Tibial nerve (tissue), 4 donors: ENCODE data around the gene HAUS7.

Experiments
- EP300 ChIP-seq, 2 donors: sonication (generic); formaldehyde crosslinking; IDR thresholded peaks; one replicate each; pipeline ENCODE4 v1.6.1; 2017; ENCODE audit warnings: antibody characterized with exemption in 2 of 2, mild to moderate bottlenecking in 1 of 2
- POLR2A ChIP-seq, 2 donors: fragments of 450-650 bp; IDR thresholded peaks; one replicate each; pipeline ENCODE4 v1.6.1; 2017; ENCODE audit warnings: antibody characterized with exemption in 2 of 2, mild to moderate bottlenecking in 2 of 2, moderate library complexity in 2 of 2
- TF ChIP-seq, protein P1 (sequence below), 5 experiments: fragments of 200-600 bp in 3 of 5; fragments of 450-650 bp in 2 of 5; sonication (generic) in 3 of 5; IDR thresholded peaks; one replicate each; pipeline ENCODE4 v1.5.1; 2016 to 2019; ENCODE audit warnings: antibody characterized with exemption in 5 of 5, mild to moderate bottlenecking in 3 of 5, moderate library complexity in 2 of 5

DNA sequence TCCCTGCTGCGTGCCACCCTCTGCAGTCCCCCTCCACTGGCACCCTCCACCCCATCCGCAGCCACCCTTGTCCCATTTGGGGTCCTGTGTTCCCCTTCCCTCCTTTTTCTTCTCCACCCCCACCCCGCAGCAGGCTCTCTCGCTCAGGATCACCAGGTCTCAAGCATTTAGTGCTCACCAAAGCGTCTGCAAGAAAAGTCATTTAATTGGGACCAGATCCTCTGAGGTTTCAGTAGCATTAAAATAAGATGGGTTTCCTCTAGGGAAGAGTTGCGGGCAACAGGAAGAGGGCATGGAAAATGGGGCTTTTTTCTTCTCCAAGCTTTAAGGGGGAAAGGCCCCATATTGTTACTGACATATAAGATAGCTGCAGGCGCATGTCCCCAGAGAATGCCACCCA, 4.9 kb upstream of the HAUS7 start:
- TF ChIP-seq POLR2A (IDR thresholded peaks at IDR 0.05) (no peak), EP300 (IDR thresholded peaks at IDR 0.05) (no peak)
- TF ChIP-seq, protein P1, sequence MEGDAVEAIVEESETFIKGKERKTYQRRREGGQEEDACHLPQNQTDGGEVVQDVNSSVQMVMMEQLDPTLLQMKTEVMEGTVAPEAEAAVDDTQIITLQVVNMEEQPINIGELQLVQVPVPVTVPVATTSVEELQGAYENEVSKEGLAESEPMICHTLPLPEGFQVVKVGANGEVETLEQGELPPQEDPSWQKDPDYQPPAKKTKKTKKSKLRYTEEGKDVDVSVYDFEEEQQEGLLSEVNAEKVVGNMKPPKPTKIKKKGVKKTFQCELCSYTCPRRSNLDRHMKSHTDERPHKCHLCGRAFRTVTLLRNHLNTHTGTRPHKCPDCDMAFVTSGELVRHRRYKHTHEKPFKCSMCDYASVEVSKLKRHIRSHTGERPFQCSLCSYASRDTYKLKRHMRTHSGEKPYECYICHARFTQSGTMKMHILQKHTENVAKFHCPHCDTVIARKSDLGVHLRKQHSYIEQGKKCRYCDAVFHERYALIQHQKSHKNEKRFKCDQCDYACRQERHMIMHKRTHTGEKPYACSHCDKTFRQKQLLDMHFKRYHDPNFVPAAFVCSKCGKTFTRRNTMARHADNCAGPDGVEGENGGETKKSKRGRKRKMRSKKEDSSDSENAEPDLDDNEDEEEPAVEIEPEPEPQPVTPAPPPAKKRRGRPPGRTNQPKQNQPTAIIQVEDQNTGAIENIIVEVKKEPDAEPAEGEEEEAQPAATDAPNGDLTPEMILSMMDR (IDR thresholded peaks at IDR 0.05) = no peak
